Measurements from ENCODE around the gene IGFBP2.
A peak's percentile ranks its signal among the peaks of the same experiment; 100 is the strongest.

The IGFBP2 gene

DNA sequence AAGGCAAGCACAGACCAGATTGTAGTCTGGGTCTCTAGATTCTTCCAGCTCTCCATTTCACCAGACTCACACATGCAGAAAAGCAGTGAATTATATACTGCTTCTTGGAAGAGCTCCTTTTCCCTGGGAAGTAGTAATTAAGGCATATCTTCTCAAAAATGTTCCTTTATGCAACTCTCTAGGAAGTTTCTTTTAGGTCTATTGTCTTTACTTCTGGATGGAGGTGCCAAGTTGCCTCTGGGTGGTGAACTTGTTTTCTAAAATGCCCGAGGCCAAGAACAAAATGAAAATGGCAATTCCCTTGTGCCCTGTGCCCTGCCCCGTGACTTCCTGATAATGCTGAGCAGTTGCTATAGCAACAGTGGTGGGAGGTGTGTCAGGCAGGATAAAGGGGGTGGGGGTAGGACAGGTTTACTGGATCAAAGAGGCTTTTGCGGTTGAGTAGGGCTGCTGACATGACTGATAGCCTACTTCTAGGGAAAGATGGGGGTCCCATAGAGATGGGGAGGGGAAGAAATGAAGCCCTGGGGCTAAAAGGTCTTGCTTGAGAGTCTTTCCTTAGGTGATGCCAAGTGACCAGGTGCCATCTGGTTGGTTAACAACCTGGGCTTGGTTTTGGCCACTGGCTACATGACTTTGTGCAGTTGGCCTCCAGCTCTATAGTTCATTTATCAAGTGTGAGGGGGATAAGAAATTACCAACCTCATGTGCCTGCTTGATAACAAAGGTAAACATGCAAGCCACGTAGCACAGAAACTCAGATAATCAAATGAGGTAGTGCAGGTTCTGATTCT lies 11.8 kb downstream of the IGFBP2 start:
- peak; percentile 42 for DNase-seq

DNA sequence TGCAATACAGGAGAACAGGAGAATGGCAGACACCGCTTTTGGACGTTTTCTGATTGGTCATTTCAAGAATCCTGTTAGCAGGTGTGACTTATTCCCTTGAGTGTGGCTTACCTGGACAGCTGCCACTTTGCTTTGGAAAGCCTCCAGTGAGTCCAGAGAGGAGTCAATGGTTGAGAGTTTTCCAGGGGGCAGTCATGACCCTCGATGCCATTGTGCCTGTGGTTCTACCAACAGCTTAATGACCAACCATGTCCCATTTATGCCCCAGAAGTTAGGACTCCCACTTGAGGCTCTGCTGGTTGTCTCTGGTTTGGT lies 12.4 kb downstream of the IGFBP2 start:
- no peak for DNase-seq

DNA sequence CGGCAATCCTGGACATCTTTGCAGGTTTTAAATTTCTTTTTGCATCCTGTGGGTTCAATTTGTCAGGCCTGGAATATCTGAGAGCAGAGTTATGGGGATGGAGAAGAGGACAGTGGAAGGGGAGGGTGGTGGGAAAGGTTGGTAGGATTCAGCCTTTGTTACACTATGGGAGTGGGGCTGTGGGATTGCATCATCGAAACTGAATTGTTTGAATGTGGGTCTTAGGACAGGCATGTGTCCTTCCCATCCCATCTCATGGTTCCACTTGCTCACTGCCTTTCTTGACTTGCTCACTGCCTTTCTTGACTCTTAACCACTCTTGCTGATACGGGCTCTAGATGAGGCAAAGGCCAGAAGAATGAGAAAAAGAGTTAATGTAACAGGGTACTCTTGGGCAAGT lies 12.9 kb downstream of the IGFBP2 start:
- no peak for DNase-seq

DNA sequence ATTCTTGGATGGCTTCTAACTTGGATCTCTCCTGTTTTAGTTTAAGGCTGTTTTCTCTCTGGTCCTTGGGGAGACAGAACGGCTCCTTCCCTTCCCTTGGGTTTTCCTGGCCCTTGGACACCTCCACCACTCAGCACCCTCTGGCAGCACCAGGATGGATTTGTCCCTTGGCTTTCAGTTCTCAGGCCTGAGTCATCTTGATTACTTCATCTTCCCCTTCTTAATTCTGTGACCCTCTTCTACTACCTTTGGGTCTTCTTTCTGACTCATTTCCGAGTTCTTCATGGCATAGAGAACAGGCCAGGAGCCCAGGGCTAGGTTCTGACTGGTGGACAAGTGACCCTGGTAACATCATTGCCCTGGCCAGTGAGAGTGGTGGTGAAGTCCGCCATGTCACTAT lies 14.9 kb downstream of the IGFBP2 start:
- DNase-seq: no peak

DNA sequence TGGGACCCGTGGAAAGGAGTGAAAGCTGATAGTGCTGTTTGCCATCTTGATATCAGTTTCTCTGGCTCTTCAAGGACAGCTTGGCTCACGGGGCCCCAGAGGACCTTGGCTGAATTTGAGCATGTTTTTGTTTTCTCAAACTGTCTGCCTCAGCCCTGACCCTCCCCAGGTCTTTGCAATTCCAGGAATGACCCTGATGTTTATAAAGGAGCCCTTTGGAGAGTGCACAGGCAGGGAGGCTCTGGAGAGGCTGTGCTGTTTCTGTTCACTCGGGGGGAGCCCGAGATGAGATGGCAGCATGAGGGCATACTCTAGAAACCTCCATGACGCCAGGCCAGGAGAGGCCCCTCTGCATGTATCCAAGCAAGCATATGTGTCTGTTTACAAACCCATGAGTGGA lies 16.4 kb downstream of the IGFBP2 start:
- DNase-seq: no peak

DNA sequence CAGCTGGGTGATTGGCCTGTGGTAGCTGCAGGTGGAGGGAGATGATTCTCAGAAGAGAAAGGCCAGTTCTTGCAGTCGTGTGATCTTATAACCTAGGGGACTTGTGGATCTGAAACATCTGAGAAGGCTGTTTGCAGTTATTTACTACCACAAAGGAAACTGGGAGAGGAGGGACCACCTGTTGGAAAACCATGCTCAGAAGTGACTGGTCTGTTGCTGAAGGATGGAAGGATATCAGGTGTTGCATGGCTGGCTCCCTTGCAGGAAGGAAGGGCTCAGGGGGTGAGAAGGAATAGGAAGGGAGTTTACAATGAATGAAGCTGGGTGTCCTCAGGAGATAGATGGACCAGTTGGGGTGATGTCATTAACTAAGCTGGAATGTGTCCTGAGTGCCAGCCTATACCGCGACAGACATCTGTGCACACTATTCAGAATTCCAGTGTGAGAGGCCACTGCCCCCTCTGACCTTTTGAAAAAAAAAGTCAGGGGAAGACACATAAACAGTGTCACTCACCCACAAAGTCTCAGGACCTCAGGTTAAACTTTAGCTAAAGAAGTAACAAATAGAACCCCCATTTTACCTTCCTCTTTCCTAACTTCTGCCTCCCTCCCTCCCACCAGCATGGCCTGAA lies 17.5 kb downstream of the IGFBP2 start:
- no peak for DNase-seq

DNA sequence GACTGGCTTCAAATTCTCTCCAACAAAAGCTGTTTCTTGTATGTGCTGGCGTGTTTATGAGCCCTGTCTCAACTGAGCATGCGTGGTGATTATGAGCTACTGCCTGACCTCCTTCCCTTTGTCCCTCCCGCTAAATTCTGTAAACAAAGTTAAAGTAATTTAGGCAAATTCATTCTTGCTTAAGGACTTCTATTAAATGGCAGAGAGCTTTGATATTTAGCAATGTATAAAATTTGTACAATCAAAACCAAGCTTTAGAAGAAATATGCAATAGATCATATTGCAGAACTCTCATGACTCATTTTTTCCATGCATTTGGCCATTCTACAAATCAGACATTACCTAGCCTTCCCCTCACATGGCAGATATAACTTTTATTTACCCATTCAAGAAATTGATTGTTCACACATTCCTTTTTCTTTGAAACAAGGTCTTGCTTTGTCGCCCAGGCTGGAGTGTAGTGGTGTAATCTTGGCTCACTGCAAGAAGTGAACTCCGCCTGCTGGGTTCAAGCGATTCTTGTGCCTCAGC lies 18.2 kb downstream of the IGFBP2 start:
- DNase-seq: no peak

DNA sequence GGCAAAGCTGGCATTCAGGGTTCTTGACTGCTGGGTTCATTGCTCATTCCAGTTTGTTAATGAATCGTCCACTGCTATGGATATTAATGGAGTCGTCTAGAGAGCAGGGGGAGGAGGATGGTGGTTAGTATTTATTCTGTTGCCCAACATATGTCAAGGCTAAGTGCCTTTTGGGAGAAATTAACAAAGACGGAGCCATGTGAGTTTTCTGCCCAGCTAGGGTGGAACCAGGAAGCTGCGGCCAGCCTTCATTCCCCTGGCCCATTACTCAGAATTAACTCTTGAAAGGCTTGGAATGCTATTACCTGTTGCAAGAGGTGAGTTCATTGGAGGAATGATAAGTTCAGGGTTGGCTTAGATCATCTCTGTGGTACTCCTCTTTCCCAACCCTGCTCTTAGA lies 19.3 kb downstream of the IGFBP2 start:
- no peak for DNase-seq

DNA sequence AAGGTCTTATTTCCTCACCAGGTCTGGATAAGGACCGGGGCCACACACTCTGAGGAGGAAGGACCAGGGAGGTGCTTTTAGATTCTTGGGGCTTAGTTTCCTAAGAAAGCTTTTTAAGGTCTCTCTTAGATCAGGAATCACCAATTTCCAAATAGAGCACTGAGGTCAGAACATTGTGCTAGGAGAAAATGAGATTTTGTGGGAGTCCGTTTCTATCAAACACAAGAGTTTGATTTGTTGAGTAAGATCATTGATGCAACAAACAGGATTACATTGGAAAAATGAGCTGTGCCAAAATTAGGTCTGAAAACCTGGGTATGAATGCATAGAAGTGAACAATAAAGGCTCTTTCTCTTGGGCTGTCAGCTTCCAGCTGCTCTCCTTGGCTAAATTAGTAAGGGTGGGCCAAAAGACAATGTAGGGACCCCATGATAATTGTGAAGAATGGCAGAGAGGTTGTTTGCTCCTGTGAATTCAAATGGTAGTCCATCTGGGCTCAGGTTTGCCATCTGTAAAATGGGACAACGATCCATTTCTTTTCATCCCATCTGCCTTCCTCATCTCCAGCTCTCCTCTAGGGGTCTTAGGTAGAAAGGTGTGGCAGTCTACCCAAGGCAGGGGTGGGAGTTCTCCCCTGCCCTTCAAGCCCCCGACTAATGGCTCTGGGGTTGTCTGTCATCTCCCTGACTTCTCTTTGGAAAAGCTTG lies 20.0 kb downstream of the IGFBP2 start:
- DNase-seq: no peak

DNA sequence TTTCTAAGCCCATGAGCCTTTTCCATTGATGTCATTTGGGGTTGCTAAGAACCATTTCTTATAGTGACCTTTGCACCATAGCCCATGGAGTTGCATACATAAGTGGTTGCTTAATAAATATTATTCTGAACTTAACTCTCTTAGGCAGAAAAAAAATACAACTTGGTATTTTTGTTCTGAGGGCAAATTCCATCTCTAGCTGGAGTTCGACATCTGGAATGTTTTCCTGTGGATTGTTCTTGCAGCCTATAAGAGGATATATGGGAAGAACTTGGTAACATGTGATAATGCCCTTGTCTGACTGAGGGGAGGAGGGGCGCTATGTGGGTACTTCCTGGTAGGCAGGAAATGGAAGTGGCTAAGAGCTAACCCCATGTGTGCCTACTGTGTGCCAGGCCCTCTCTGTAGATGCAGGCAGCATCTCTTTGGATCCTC lies 20.7 kb downstream of the IGFBP2 start:
- no peak for DNase-seq

DNA sequence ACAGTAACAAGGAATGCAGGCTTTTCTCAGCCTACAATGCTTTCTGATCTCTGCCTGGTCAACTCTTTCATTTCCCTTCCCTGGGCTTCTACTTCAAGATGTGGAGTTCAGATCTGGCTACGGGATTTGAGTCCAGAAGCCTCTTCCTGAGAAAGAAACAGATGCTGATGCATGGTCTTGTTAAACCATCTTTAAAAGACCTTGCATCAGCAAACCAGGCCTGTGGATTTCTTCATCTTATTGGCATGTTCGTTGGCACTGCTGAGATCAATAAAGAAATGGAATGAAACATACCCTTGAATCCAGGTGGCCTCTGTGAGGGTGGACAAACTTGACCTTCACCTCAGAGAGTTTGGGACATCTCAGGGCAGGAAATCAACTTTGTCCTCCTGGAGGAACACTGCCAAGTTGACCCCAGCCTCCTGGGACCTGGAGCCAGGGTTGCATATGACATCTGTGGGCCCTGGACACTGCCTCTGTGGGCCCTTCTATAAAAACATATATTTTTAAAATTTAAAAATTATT lies 21.4 kb downstream of the IGFBP2 start:
- no peak for DNase-seq

DNA sequence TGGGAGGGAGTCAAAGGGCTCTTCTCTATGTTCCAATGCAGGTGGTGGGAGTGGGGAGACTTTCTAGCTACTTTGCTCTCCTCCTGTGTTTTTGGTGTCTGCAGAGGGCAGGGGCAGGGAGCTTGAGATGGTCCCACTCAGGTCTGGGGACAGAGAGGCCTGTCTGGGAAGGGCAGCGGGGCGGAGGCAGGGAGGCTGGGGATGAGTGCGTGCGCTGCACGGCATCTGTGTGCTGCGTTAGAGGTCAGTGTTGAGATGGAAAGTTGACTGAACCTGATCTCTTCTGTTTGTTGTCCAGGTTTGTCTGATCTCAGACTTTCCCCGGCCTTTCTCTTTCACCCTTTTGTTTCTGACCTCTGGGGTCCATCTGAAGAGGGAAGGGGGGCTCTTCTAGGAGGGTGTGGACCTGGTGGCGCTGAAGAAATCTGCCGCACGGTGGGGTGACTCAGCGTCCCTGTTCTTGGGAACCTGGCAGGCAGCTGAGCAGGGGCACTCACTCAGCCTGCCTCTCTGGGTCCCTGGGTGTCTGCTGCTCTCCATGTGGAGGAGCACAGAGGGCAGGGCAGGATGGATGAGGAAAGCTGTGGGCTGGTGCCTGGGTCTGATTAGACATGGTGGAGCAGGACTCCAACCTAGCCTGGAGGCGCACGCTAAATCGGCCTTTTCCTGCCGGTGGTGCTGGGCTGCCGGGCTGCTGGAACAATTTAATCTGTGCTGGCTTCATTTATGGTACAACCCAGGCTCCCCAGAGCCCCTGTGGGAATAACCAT lies 24.1 kb downstream of the IGFBP2 start:
- no peak for DNase-seq

DNA sequence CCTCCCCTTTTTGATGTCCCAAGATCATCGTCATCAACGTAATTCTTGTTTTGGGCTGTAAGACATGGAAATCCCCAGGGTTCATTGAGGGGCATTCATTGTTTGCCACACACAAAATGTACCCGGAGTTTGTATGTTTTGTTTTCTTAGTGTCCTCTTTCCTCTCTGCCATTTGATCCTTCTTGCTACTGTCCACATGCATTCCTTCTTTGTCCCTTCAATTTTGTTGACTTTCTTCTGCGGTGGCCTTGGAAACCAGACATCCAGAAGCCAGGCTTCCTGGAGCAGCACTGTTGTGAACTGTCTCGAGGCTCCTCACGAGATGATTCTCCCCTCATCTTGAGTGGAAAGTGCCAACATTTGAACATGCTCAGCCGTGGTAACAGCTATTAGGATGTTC lies 24.8 kb downstream of the IGFBP2 start:
- no peak for DNase-seq

DNA sequence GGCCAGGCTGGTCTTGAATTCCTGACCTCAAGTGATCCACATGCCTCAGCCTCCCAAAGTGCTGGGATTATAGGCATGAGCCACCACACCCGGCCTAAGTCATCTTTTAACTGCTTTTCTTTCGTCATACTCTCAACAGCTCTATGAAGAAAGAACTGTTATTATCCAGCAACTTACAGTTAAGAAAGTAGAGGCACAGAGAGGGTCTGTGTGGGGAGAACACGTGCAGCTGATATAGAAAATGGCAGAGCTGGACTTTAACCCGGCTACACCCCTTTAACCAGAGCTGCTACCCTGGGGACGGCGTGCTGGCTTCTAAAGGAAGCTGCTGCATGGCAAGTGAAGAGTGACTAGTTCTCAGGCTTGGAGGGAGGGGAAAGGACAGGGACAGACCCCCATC lies 25.5 kb downstream of the IGFBP2 start:
- DNase-seq: no peak

DNA sequence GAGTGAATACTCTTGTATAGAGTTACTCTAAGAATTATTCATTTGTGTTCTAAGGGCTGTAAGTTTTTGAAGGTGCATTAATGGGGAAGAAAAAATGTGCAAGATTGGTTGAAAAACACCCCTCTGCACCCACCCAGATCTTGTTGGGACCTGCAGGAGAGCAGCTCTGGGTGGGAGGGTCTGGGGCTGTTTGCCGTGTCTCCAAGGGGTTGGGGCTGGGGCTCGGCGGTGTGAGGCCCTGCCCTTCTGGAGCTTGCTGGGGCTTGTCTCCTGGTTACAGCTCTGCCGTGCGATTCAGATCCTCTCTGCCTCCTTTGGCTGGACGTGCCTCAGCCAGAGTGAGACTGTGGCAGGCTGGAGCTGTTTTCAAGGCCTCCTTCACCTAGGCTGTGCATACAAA lies 26.1 kb downstream of the IGFBP2 start:
- DNase-seq: no peak

DNA sequence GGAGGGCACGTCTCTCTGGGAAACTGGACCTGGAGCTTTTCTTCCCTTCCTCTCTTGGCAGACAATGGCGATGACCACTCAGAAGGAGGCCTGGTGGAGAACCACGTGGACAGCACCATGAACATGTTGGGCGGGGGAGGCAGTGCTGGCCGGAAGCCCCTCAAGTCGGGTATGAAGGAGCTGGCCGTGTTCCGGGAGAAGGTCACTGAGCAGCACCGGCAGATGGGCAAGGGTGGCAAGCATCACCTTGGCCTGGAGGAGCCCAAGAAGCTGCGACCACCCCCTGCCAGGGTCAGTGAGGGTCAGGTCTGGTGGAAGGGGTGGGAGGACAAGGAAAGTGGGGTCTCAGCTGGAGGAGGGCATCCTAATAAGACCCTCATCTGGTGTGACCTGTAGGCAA lies 27.3 kb downstream of the IGFBP2 start:
- no peak for DNase-seq

DNA sequence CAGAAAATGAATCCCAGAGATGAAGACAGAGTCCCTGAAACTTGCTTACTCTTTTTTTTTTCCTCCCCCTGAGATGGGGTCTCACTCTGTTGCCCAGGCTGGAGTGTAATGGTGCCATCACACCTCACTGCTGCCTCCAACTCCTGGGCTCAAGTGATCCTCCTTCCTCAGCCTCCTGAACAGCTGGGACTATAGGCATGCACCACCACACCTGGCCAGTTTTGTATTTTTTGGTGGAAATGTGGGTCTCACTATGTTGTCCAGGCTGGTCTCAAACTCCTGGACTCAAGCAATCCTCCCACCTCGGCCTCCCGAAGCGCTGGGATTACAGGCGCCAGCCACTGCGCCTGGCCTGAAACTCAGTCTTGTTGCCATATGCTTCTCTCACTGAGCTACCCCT lies 27.8 kb downstream of the IGFBP2 start:
- DNase-seq: no peak

DNA sequence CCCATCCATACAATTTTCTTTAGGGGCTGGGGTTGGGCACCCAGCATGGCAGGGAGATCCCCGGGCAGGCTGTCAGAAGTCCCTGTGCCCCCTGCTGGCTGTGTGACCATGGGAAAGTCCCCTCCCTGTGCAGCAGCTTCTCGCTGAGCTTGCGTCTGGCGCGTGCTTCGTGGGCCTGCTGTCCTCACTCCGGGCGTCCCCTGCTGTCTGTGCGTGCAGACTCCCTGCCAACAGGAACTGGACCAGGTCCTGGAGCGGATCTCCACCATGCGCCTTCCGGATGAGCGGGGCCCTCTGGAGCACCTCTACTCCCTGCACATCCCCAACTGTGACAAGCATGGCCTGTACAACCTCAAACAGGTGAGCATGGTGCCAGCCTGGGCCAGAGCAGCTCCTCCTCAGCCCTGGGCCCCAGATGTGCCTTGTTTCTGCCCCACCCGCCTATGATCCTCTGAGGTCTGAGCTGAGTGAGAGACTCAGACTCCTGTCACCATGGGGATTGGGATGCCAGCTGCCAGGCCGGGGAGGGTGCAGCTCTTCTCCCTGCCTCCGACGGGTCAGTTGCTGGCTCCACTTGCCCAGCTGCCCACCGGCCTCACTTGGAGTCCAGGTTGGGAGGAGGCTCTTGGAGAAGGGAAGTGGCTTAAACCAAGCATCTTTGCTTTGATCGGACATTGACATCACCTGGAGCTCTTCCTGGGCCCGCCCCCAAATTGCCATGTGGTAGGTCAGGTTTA lies 28.6 kb downstream of the IGFBP2 start:
- DNase-seq: no peak

DNA sequence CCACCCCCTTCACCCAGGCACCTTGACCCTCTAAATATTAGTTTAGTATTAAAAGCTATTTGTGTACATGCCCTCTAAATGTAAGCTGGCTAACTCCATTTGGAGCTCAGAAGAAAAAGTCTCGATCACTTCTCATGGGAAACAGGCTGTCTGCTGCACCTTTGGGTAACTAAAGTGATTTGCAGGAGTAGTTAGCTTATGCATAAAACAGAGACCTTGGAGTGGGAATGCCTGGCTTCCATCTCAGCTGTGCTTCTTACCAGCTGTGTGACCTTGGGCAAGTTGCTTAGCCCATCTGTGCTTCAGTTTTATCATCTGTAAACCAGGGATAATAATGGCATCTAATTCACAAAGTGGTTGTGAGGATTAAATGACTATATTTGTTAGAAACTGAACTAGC lies 29.9 kb downstream of the IGFBP2 start:
- DNase-seq: no peak

DNA sequence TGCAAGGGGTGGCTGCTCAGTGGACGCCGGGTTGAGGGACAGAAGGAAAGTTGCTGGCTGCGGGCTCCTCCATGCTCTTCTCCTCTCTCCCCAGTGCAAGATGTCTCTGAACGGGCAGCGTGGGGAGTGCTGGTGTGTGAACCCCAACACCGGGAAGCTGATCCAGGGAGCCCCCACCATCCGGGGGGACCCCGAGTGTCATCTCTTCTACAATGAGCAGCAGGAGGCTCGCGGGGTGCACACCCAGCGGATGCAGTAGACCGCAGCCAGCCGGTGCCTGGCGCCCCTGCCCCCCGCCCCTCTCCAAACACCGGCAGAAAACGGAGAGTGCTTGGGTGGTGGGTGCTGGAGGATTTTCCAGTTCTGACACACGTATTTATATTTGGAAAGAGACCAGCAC lies 30.6 kb downstream of the IGFBP2 start:
- DNase-seq: no peak

DNA sequence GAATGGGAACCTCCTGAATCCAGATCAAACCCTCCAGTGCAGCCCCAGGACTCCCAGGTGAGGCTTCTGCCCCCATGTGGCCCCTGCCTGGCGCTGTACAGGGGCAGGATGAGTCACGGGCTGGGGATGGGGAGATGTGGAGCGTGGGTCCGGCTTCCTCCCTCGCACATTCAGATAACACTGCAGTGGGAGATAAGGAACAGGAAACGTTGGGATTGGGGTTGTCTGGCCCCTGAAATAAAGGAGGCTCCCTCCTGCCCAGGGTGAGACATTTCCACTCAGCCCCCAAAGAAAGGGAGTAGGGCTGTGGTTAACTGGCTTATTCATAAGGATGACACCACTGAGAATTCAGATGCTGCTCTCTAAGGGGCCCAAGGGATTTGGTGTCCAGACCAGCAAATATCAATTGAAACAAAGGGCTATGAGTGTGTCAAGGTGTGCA lies 31.4 kb downstream of the IGFBP2 start:
- DNase-seq: no peak

DNA sequence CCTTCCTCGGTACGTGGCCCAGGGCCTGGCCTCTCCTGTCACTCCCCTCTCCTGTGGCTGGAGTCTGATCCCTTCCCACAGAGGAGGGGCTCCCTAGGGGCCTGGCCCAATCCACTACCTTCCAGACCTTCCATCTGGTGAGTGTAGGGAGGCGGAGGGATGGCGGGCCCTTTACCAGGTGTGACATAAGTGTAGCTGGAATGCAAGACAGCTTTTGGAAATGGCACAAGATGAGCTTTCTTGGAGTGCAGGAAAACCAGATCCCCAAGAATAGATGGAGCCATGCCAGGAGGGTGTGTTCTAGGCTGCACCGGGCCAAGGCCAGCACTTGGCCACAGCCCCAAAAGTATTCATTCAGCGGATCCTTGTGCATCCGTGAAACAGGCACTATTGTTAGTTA lies 32.0 kb downstream of the IGFBP2 start:
- no peak for DNase-seq

Data from NCI-H2227 treated with DMSO at 0.1 percent for 48 hours (cell line).